Panc1 (cell line): Measurements from ENCODE around the gene ATG9A.
"Not testable (repeated sequence)": the region's sequence is repeated elsewhere in the genome, so short reads cannot be mapped to it uniquely, and the experiment has no call there.

ENCODE experiments used
- CTCF ChIP-seq: fragments of 450-650 bp; IDR thresholded peaks from 2 replicates; pipeline ENCODE4 v1.5.1; 2017; ENCODE audit warnings: mild to moderate bottlenecking
- POLR2AphosphoS5 ChIP-seq: IDR thresholded peaks from 2 replicates; pipeline ENCODE4 v1.6.1; 2012; ENCODE audit warnings: mild to moderate bottlenecking, low read depth, low read length, moderate library complexity
- REST ChIP-seq, 2 experiments: IDR thresholded peaks; 2 replicates each; pipeline ENCODE4 v1.6.1; 2011 to 2012; ENCODE audit warnings: low read depth in 2 of 2, control low read depth in 1 of 2, low read length in 1 of 2, mild to moderate bottlenecking in 1 of 2, moderate library complexity in 1 of 2; ENCODE audit not compliant: insufficient read depth in 1 of 2

- not testable (repeated sequence) for TF ChIP-seq CTCF; REST (IDR thresholded peaks at IDR 0.05; ENCODE audit: insufficient read depth in 1 of 2, low read depth in 2 of 2, low read length in 1 of 2); POLR2AphosphoS5
These were observed 28.1 kb downstream of the ATG9A start for GRCh38 chr2:219201331-219201730.
